Fibroblast of skin of right biceps (primary cell): Measurements from ENCODE around the gene SLC30A2.

Experiments
- DNase-seq: peaks from one replicate; pipeline ENCODE4 v3.0.0-alpha.2; 2013

SLC30A2 gene

DNA sequence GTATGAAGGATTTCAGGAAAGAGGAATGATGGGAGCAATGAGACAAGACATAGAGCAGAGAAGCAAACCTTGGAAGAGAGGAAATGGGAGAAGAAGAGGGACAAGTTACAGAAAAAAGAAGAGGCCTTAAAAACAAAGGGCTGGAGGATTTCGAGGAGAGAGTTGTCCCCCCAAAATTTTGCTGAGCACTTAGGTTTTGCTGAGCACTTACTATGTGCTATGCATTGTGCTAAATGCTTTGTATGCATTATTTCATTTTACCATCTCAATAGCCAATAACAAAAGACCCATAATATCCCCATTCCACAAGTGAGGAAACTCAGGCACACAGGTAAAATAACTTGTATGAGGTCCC is 24.0 kb upstream of the SLC30A2 start:
- no peak for DNase-seq

DNA sequence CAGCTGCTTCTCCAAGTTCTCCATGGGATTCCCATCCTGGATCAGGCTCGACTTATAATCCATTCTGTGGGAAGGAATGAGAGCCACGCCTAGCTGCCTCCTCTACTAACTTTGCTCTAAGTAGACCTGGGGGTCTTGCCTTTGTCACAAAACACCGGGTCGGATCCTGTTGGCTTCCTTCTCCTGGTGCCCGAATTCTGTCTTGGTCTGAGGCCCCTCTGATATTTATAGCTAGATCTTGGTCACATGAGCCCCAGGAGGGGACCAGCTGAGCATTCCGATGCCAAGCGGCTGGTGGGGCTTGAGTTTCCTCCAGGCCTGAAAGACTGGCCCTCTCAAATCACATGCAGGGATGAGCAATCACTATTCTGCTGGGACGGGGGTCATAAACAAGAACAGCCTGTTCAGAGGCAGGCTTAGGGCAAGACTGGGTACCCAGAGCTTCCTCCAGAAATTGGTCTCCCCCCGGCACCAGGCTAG is 21.6 kb upstream of the SLC30A2 start, which contains the start of gene TRIM63:
TRIM63 (minus strand) TSS at position 199 of the 480 bp plus-strand sequence; CDS start at position 63, 136 bp downstream.
- DNase-seq, result no peak

DNA sequence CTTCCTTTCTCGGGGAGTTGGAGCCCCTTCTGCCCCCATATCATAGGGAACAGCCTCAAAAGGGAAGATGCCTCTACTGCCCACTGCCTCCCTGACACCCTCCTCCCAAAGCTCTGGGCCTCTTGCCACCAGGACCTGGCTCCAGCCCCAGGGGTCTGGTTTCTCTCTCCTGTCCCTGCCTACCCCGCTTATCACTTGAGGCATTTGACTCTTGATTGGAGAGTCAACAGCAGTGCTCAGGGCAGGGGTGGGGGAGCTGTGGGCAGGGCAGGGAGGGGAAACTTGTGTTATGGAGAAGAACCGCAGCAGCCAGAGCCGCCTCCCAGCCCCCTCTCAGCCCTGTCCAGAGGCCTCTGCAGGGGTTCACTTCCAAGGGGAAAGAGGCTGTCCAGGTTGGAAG is 20.9 kb upstream of the SLC30A2 start:
- no peak for DNase-seq

DNA sequence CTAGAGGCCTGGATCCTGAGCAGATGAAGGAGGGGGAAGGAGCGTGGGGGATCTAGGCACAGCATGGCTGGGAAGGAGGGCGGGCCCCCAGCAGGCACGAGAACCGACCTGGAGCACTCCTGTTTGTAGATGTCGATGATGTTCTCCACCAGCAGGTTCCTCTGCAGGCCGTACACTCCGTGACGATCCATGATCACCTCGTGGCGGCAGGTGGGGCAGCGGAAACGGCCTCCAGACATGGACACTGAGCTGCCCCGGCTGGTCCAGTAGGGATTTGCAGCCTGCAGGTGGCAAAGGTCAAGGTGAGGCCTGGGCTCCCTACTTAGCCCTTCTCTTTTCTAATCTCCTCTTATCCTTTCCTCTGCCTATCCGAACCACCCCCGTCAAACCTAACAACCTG is 20.2 kb upstream of the SLC30A2 start:
- no peak for DNase-seq

DNA sequence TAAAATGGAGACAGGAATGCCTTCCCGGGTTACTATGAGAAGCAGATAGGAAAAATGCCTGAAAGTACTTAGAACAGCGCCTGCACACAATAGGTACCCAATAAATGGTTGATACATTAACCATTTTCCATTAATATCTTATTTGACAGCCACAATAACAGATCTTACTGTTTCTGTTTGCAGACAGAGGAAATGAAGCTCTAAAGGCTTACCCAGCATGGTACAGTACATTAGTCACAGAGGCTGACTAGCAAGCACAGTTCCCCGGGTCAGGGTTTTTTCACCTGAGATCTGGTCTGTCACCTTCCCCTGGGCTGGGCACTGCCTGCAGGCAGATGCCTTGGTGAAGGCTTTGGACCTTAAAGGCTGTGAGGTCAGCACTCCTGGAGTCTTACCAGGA is 18.6 kb upstream of the SLC30A2 start:
- DNase-seq, result no peak

DNA sequence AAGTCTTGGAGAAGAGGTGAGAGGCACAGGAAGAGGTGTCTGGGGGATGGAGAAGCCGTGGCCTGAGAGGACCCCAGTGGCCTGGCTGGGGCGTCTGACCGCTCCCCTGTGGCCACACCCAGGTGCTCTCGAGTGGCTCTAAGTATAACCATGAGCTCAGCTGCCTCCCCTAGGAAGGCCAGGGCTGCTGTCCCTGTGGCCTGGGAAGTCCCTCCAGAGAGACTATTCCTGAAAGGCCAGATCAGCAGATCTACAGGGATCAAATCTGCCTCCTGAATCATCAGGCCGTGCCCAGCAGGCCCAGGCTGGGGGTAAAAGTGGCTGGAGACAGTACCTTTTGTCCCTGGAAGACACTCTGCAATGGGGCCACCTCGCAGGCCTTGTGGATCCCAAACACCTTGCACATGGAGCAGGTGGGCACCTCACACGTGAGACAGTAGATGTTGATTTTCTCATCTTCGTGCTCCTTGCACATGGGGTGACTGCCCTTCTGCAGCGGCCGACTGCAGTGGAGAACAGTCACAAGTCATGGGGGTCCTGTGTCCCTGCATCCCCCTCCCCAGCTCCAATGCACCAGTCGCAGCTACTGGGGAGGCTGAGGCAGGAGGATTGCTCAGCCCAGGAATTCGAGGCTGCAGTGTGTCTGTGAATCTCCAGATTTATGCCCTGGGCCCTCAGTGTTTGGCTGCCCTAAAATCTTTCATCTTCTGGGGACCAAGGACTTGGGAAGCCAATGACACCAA is 15.1 kb upstream of the SLC30A2 start:
- no peak for DNase-seq

DNA sequence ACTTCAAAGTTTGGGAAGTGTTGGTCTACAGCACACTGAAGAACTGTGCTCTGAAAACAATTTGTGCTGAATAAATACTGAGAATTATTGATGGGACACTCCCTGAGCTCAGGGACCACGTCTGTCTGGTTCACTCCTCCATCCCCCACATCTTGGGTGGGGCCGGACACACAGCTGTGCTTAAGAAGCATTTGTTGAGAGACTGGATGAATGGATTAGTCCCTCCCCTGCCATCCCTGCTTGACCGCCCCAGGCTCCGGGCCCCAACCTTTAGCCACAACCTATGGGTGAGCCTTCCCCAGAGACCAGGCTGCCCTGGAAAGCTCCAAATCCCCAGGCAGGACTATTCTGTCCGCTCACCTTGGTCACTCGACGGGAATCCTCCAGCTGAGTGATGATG is 14.0 kb upstream of the SLC30A2 start:
- DNase-seq, result no peak

DNA sequence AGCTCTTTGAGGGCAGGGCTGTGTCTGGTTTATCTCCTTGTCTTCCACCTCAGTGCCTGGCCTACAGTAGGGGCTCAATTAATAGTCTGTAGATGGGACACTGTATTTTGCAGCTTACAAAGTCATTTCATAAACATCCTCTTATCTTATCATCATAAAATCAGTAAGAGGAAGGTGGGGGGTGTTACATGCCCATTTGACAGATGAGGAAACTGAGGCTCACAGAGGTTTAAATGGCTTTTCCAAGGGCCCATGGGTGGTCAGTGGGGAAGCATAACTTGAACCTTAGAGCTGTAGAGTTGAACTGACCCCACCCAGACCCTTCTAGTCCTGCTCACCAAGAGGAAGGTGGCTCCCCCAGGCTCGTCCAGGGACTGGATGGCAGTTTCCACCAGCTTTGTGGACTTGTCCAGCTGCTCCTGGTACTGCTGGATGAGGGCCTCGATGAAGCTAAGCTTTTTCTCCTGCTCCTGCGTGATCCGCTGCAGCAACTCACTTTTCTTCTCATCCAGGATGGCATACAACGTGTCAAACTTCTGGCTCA is 12.2 kb upstream of the SLC30A2 start:
- no peak for DNase-seq

DNA sequence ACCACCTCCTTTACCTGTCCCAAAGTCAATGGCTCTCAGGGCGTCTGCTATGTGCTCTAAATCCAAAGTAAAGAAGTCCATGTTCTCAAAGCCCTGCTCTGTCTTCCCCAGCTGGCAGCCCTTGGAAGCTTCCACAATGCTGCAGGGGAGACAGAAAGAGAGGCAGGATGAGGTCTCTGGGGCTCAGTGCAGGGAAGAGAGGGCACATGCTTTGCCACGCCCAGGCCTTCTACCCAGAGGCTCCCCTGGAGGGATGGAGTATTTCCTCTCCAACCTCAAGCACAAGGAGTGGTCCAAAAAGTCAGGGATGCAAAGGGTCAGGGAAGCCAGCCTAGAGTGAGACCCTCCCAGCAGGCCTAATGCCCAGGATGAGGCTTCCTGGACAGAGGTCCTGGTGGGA is 11.3 kb upstream of the SLC30A2 start:
- no peak for DNase-seq

DNA sequence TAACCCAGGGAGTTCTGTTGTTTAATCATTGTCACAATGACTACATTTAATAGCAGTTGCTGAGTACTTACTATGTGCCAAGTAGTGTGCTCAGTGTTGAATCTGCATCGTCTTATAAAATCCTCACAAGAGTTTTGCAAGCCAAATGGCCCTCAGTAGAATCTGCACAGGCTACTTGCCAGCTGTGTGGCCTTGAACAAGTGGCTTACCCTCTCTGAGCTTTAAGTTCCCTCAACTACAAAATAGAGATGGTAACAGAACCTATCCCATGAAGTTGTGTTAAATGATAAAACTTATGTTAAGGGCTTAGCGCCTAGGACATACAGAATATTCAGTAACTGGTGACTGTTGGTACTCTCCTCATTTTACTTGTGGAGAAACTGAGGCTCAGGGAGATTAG is 9.1 kb upstream of the SLC30A2 start:
- no peak for DNase-seq

DNA sequence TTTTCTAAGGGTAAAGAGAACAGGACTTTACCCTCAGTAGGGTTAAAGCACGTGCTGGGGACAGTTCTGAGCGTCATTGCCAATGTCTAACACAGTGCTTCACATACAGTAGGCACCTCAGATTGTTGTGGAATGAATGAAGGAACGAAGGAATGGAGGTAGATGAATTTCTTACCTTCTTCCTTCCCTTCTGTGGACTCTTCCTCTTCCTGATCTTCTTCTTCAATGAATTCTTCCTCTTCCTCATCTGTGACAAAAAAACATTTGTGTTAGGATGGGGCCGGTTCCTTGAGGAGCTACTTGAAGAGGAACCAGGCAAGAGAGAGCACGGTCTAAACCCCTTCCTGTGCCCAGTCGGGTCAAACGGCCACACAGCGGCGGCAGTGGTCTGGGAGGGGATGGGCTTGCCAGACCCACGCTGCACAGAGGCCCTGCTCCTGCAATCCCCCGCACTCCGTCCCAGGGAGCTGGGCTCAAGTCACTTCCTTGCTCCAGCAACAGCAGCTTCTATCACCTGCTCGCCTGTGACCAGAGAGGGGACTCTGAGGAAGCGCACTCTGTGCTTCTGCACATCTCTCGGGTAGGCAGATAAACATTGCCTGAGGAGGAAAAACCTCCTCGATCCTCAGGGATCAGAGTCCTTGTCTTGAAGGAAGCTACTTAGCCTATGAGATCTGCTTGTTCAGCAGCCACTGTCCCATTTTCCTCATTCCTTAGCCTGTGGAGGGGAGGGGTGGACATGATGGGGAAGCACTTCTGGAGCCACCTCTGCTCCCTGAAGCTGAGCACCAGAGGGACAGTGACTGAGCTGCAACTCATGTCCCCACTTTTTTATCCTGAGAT is 8.0 kb upstream of the SLC30A2 start:
- DNase-seq, result no peak

DNA sequence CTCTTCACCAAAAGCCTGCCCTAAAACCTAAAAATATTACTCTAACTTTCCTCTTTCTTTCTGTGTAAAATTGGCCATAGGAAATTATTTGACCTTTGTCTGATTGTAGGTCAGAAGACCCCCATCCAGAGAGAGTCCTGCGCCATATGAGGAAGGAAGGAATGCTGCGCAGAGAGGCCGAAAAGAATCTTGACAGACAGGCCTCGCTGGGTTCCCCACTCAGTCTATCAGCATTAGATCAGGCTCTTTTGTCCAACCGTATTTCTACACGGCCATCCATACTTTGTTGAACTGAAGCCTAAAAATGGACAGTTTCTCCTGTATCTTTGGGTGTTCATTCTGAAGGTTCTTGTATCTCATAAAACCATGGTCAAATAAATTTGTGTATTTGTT is 4.3 kb upstream of the SLC30A2 start:
- no peak for DNase-seq

DNA sequence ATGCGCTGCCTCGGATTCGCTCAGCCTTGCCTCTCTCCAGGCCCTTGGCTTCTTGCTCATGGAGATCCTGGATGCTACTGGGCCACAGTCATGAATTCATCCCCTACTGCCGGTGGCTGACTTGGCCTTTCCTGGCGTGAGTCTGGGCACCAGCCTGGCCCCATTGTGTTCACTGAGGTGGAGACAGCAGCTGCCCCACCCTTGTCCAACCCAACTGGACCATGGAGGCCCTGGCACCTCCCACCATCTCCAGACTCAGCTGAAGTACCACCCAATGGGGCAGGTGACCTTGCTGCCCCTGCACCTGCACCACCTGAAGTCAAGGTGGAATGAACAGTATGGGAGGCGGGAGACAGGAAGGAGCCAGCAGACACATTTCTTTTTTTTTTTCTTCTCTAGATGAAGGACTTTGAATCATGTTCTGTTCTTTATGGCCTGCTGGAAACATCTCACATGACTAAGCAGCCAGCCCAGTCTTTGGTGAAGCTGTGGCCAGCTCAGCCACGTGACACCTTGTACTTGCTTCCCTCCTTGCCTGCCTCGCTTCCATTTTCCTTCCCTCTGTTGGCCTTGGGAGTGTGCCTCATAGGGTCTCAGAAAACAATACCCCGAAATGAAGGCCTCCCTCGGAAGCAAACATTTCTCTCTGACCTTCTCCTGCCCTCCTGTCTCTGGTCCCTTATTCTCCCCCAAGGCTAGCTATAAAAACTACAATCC is 3.8 kb upstream of the SLC30A2 start:
- no peak for DNase-seq

DNA sequence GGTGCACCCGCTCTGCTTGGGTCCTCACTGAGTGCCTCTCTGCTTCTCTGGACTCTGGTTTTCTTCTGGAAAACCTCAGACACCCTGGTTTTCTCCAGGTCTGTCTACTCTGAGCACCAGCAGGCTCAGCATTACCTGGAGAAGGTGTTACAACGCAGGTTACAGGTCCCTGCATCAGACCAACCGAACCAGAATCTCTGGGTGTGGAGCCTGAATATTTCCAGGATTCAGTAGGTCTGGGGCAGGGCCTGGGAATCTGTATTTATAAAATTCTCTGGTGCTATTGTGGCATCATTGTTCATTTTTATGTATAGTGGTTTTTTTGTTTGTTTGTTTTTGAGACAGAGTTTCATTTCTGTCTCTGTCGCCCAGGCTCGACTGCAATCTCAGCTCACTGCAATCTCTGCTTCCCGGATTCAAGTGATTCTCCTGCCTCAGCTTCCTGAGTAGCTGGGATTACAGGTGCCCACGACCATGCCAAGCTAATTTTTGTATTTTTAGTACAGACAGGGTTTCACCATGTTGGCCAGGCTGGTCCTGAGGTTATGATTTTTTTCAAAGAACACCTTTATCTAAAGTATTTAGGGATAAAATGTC is 1.5 kb upstream of the SLC30A2 start:
- DNase-seq, result no peak

DNA sequence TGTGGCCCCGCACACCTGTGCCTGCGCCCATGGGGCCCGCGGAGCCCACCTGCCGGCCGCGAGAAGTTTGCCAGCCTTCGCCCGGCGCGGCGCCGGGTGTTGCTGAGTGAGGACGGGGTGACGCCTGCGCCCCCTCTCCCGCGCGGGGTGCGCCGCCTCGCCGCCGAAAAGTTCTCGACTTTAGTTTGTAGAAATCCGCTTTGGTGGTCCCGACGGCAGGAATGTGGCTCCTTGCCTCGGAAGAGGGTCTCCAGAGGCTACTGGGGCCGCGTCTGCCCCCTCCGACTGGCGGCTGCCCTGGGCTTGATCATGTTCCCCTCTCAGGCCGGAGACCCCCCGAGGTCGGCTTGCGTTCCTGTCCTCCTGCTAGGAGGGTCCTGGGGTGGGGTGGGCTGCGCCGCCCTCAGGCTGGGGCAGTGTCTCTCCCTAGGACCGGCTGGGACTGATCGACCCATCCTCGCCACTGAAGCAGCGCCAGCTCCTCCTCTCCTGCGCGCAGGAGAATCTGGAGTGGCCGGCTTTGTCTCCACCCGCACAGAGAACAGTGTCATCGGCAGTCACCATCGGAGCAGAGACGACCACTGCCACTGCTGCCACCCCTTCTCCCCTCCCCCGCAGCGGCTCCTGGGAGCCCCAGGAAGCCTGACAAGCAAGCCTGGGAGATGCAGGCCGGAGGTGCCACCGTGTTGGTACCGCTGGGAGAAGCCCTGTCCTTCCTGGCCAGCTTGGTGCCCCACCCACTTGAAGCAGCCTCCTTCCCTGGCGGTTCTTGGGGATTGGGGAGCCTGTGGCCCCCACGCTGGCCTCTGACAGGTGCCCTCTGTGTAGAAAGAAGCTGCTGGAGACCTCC is 553 bp upstream of the SLC30A2 start:
- no peak for DNase-seq

DNA sequence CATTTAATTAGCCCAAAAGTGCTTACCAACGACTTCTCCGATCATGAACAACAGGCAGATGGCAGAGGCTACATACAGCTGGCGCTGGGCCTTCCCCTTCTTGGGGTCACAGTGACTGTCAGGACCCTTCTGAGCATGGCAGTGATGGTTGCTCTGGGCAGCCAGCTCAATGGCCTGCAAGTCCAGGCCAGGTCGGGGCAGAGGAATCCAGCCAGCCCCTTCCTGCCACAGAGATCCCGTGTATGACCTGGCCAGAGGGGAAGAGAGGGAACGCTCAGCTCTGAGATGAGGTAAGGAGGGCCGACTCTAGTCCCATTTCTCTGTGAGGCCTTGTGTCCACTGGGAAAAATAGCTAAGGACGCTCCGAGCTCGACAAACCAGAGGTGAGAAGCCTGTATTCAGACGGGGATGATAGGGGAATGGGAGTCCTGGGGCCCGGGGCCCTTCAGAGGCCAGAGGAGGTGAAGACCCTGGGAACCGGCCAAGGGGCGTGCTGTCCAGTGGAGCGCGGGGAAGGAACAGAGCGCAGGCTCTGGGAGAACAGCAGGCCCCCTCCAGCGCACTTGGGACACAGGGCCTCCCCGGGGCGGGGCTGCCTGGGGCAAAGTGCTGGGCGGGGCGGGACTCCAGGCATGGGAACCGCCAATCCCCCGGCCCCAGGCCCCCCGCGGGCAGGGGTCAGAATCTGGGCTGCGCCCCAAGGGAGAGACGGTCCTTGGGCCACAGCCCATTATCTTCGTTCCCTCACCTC is 772 bp downstream of the SLC30A2 start:
- no peak for DNase-seq

DNA sequence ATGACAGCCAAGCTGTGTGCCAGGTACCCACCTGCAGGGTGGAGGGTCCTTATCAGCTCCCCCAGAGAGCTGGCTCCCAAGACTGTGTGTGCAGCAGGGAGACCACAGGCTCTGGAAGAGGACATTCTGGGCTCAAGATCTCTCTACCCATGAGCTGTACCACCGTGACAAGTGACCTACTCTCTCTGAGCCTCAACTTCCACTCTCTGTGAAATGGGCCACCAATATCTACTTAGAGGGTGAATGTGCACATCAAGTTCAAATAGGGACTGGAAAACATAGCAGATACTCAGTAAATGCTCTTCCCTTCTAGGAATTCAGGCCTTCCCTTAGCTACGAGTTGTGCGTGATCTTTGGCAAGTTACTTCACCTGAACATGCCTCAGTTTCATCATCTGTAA is 1.5 kb downstream of the SLC30A2 start:
- no peak for DNase-seq

DNA sequence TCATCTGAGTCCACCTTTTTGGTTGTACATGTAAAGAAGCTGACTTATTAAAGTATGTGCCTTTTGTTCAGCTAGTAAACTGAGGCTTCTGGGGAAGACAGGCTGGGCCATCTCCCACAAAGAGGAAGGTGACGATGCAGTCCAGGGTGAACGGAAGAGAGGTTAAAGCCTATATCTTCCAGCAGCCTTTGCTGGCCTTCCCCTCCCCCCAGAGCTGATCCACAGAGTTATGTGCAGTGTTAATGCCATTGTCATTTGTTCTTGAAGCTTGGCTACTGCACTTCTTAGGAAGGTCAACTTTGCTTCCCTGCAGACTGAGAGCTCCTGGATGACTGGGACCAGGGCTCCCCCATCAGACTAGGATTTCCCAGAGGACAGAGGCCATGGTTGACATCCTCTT is 2.2 kb downstream of the SLC30A2 start:
- no peak for DNase-seq

DNA sequence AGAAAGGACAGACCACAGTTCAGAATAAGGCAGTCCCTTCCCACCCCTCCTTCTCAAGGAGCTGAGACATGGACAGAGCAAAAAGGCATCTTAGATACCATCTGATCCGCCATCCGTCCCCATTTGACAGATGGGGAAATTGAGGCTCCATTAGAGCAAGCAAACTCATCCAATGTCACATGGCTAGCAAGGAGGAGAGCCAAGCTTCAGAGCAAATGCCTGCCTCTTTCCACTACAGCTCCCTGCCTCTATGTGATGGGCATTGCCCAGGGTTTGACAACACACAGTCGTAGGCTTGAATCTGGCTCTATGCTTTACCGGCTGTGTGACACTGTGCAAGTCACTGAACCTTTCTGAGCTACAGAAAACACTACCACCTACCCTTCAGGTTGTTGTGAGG is 3.9 kb downstream of the SLC30A2 start:
- no peak for DNase-seq

DNA sequence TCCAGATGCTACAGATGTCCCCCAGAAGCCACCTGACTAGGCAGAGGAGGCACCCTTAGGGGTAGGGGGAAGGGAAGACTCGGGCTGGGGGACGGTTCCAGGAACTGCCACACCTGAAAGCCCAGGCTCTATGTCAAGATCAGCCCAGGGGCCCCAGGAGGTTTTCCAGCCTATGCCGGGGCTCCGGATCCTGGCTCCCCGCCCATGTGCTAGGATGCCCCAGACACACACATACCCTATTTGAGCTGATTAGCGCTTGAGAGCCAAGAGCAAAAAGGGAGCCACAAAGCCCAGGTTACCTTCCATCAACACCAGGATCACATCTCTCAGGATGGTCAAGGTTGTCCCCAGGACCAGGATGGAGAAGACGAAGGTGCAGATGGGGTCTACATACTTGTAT is 4.5 kb downstream of the SLC30A2 start:
- DNase-seq, result no peak

DNA sequence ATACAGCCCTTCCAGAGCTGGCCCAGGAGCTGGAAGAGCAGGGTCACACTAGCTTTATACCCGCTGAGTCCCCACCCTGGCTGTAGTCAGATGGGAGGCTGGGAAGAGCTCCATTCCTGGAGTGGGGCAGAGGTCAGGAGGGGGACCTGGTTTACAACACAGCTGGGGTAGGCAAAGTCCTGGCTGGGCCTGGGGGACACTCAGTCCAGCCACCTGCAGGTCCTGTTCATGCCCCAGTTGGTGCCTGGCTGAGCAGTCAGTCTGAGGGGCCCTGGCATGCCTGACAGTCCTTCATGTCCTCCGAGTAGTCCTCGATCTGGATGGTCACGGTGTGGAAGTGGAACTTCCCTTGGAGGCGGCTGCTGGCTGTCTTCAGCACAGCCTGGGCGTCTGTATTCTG is 7.0 kb downstream of the SLC30A2 start:
- no peak for DNase-seq
